Uterus (tissue), 4 donors: ENCODE results near the gene FPR2. TPM values are rescaled to one million over a fixed set of nuclear protein-coding genes. Genes with fewer than 3 reads are reported as not detected.
"Not testable (repeated sequence)": the region's sequence is repeated elsewhere in the genome, so short reads cannot be mapped to it uniquely, and the experiment has no call there.

Source experiments
- DNase-seq, 2 donors: peaks; one replicate each; pipeline ENCODE4 v3.0.0-alpha.2; 2019 to 2020
- H3K27ac ChIP-seq, 2 donors: fragments of 200-600 bp; sonication (generic); 1 replicate in 1 of 2; 2 replicates in 1 of 2; pipeline ENCODE4 v1.5.1; 2016 to 2018
- H3K27me3 ChIP-seq, 2 donors: fragments of 200-600 bp; sonication (generic); one replicate each; pipeline ENCODE4 v1.5.1; 2018 to 2019; ENCODE audit warnings: control low read depth in 1 of 2
- H3K36me3 ChIP-seq, 2 donors: fragments of 200-600 bp; sonication (generic); one replicate each; pipeline ENCODE4 v1.5.1; 2019; ENCODE audit warnings: control low read depth in 1 of 2
- H3K4me1 ChIP-seq, 2 donors: fragments of 200-600 bp; sonication (generic); one replicate each; pipeline ENCODE4 v1.5.1; 2018 to 2019; ENCODE audit warnings: control low read depth in 1 of 2
- H3K4me3 ChIP-seq, 2 donors: fragments of 200-600 bp; sonication (generic); 1 replicate in 1 of 2; 2 replicates in 1 of 2; pipeline ENCODE4 v1.5.1; 2018 to 2019; ENCODE audit warnings: mild to moderate bottlenecking in 1 of 2
- H3K9me3 ChIP-seq, 2 donors: fragments of 200-600 bp; sonication (generic); one replicate each; pipeline ENCODE4 v1.5.1; 2019; ENCODE audit warnings: control low read depth in 1 of 2
- POLR2A ChIP-seq, 2 donors: fragments of 450-650 bp; IDR thresholded peaks; one replicate each; pipeline ENCODE4 v1.6.1; 2016; ENCODE audit warnings: antibody characterized with exemption in 2 of 2, mild to moderate bottlenecking in 1 of 2, moderate library complexity in 1 of 2
- intact Hi-C: fragments of 100-400 bp; cut with DNase I; formaldehyde crosslinking; loops from one replicate; pipeline ENCODE4 v1.15.1; 2023; ENCODE audit warnings: low total_unique reads
- total RNA-seq, 4 donors: library from RNA; depleted of rRNA in 3 of 4; stranded (reverse); fragments of >200 nt in 3 of 4; gene quantifications; one replicate each; pipeline versions ENCODE4 v1.1.0 to v1.2.4, GENCODE V29; 2014 to 2023
- TF ChIP-seq, protein P1 (sequence below), 4 experiments: fragments of 200-600 bp in 2 of 4; fragments of 450-650 bp in 2 of 4; sonication (generic) in 2 of 4; IDR thresholded peaks; one replicate each; pipeline ENCODE4 v1.5.1; 2016 to 2019; ENCODE audit warnings: antibody characterized with exemption in 4 of 4, mild to moderate bottlenecking in 2 of 4, moderate library complexity in 1 of 4
- donor health status: DM: yes; HTN: yes; CAD: no.

Gene FPR2
- total RNA-seq, 4 donors from 2014 or later: 0.58 to 0.76 TPM; not detected in 2

DNA sequence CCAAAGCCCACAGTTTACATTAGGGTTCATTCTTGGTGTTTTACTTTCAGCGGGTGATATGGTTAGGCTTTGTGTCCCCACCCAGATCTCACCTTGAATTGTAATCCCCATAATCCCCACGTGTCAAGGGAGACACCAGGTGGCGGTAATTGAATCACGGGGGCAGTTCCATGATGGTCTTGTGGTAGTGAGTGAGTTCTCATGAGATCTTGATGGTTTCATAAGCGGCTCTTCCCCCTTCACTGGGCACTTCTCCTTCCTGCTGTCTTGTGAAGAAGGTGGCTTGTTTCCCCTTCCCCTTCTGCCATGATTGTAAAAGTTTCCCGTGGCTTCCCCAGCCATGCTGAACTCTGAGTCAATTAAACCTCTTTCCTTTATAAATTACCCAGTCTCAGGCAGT is 12.0 kb downstream of the FPR2 start:
- intact Hi-C loops: no loop called here

DNA sequence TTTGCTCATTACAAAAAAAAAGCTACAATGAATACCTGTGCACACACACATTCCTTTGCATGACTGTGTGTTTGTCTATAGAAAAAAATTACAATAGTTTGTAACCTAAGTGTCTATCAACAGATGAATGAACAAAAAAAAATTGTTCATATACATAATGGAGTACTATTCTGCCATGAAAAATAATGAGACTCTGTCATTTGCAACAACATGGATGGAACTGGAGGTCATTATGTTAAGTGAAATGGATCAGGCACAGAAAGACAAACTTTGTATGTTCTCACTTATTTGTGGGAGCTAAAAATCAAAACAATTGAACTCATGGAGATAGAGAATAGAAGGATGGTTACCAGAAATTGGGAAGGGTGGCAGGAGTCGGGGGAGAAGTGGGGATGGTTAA is 15.6 kb downstream of the FPR2 start:
- H3K4me1 ChIP-seq, H3K9me3 ChIP-seq, H3K4me3 ChIP-seq, DNase-seq, intact Hi-C loops, H3K27me3 ChIP-seq, H3K27ac ChIP-seq, H3K36me3 ChIP-seq: not testable (repeated sequence)

More for the DNA sequence above, 12.0 kb downstream of the FPR2 start:
- no peaks in the 10 kb centered on the region for H3K4me1 ChIP-seq
- peaks cover 0 to 4% of the 10 kb centered on the region in 2 donors for H3K27me3 ChIP-seq
- no peak overlapping the region for H3K4me3 ChIP-seq
- H3K36me3 ChIP-seq: no peaks in the 10 kb centered on the region
- TF ChIP-seq POLR2A (IDR thresholded peaks at IDR 0.05): no peak
- TF ChIP-seq, protein P1, sequence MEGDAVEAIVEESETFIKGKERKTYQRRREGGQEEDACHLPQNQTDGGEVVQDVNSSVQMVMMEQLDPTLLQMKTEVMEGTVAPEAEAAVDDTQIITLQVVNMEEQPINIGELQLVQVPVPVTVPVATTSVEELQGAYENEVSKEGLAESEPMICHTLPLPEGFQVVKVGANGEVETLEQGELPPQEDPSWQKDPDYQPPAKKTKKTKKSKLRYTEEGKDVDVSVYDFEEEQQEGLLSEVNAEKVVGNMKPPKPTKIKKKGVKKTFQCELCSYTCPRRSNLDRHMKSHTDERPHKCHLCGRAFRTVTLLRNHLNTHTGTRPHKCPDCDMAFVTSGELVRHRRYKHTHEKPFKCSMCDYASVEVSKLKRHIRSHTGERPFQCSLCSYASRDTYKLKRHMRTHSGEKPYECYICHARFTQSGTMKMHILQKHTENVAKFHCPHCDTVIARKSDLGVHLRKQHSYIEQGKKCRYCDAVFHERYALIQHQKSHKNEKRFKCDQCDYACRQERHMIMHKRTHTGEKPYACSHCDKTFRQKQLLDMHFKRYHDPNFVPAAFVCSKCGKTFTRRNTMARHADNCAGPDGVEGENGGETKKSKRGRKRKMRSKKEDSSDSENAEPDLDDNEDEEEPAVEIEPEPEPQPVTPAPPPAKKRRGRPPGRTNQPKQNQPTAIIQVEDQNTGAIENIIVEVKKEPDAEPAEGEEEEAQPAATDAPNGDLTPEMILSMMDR (IDR thresholded peaks at IDR 0.05): no peak
- no peak for DNase-seq
- H3K9me3 ChIP-seq: no peaks in the 10 kb centered on the region
- H3K27ac ChIP-seq: no peak overlapping the region

DNA sequence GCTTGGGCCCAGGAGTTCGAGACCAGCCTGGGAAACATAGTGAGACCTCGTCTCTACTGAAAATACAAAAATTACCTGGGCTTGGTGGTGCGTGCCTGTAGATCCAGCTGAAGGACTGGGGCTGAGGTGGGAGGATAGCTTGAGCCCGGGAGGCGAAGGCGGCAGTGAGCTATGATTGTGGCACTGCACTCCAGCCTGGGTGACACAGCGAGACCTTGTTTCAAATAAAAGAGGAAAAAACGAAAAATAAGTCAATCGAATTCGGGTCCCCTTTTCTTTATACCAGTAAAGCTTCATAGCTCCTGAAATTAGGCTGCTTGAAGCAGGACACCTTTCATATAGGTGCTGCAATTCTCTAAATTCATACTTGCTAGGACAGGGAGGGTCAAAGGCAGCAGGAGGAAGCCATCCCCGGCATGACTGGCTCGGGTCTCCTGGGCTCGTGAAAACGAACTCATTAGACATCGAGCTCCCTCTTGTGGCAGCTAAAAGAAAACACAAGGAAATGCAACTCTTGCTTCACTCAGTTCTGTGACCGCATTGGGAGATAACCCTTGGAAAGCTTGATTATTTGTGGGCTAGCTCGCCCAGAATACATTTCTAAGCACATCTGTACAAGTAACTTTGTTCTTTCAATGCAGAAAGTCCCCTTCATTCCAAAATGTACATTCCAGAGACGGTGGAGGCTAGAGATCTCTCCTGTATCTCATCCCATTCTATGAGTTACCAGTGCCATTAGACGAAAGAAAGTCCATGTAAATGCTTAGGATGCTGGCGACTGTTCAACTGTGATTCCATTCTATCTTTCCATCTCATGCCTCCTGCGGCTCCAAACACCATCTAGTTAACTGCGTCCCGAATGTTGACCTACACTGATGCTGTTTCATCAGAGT is 16.8 kb downstream of the FPR2 start:
- TF ChIP-seq POLR2A (IDR thresholded peaks at IDR 0.05): no peak
- TF ChIP-seq, protein P1 (IDR thresholded peaks at IDR 0.05): peak; percentile 55 to 75 (median 70)
- Histone ChIP-seq H3K4me1 (no peaks in the 10 kb centered on the region), H3K36me3 (no peaks in the 10 kb centered on the region), H3K4me3 (no peak overlapping the region), H3K27me3 (peaks cover 0 to 4% of the 10 kb centered on the region in 2 donors), H3K27ac (no peak overlapping the region), H3K9me3 (no peaks in the 10 kb centered on the region)
- intact Hi-C loops: no loop called here
- peak; percentile 63 to 66 for DNase-seq

DNA sequence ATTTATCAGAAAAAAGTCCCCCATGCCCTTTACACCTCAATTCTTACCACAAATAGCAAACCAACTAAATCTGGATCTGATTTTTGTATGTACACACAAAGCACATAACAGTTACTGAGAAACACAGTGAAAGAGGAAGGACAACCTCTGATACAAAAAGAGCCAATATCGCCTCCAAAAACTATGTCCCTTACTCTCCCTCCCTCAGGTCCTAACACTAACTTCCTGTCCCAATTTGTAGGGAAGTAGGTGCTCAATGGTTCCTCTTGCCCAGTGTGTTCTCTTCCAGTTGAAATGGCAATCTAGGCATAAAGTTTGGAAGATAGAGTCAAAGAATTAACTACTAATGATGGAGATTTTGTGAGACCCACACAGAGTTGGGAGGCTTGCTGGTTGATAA is 18.2 kb downstream of the FPR2 start:
- no peaks in the 10 kb centered on the region for H3K4me1 ChIP-seq
- no peak for TF ChIP-seq POLR2A (IDR thresholded peaks at IDR 0.05)
- TF ChIP-seq, protein P1 (IDR thresholded peaks at IDR 0.05): no peak
- no peak overlapping the region for H3K4me3 ChIP-seq
- H3K27me3 ChIP-seq: peaks cover 0 to 4% of the 10 kb centered on the region in 2 donors
- intact Hi-C loops: no loop called here
- no peak overlapping the region for H3K27ac ChIP-seq
- no peaks in the 10 kb centered on the region for H3K36me3 ChIP-seq
- no peak for DNase-seq
- H3K9me3 ChIP-seq: no peaks in the 10 kb centered on the region

DNA sequence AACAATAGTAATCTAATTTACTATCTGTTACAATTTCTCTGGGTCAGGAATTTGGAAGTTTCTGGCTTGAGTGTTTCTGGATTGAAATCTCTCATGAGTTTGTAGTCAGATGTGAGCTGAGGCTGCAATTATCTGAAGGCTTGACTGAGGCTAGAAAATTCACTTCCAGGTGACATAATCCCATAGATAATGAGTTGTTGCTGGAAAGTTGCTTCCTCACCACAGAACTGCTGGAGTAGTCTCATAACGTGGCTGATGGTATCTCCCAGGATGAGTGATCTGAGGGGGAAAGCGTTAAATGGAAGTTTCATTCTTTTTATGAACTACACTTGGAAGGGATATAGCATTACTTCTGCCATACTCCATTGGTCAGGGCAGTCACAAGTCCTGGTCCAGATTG is 18.7 kb downstream of the FPR2 start:
- Histone ChIP-seq H3K36me3 (no peaks in the 10 kb centered on the region), H3K27ac (no peak overlapping the region), H3K27me3 (peaks cover 0 to 4% of the 10 kb centered on the region in 2 donors), H3K4me1 (no peaks in the 10 kb centered on the region), H3K9me3 (no peaks in the 10 kb centered on the region), H3K4me3 (no peak overlapping the region)
- DNase-seq: no peak
- intact Hi-C loops: no loop called here
- TF ChIP-seq, protein P1 (IDR thresholded peaks at IDR 0.05): no peak
- no peak for TF ChIP-seq POLR2A (IDR thresholded peaks at IDR 0.05)
